ENCODE results near the gene BTN3A1.

- TF ChIP-seq CTCF (conservative IDR thresholded peaks at IDR 0.05 in 1 of 2, IDR thresholded peaks at IDR 0.05 in 1 of 2; ENCODE audit: extremely low read depth in 1 of 2, insufficient read depth in 1 of 2, low read depth in 1 of 2, low read length in 2 of 2) = no peak
- TF ChIP-seq EZH2 (IDR thresholded peaks at IDR 0.05; ENCODE audit: borderline replicate concordance, low read length) = no peak
Observed at GRCh38 chr6:26363882-26364701, 38.0 kb upstream of the BTN3A1 start.
